K562 (cell line): ENCODE measurements around the gene ORC1. TPM values are rescaled to one million over a fixed set of nuclear protein-coding genes. Genes with fewer than 3 reads are reported as not detected.

Experiments
- ATF1 ChIP-seq, 2 experiments: fragments of 450-650 bp in 1 of 2; IDR thresholded peaks; 2 replicates each; pipeline ENCODE4 v1.6.1; 2016; ENCODE audit warnings: missing compliant biosample characterization in 1 of 2, missing genetic modification characterization in 1 of 2
- GTF2E2 ChIP-seq: fragments of 200-800 bp; sonication (Bioruptor generic); IDR thresholded peaks from 2 replicates; pipeline ENCODE4 v1.6.1; 2016; ENCODE audit warnings: missing genetic modification characterization, missing compliant biosample characterization
- KLF10 ChIP-seq: fragments of 250-450 bp; sonication (Bioruptor Pico); IDR thresholded peaks from 2 replicates; pipeline ENCODE4 v1.6.1; 2021; ENCODE audit warnings: matching md5 sums
- L3MBTL2 ChIP-seq: fragments of 450-650 bp; IDR thresholded peaks from 2 replicates; pipeline ENCODE4 v1.6.1; 2016; ENCODE audit warnings: mild to moderate bottlenecking, moderate library complexity
- NCOA1 ChIP-seq: fragments of 450-650 bp; IDR thresholded peaks from 2 replicates; pipeline ENCODE4 v1.6.1; 2016; ENCODE audit warnings: low read depth
- NONO ChIP-seq, 2 experiments: fragments of 200-400 bp in 1 of 2; fragments of 450-650 bp in 1 of 2; formaldehyde crosslinking in 1 of 2; IDR thresholded peaks; 2 replicates each; pipeline ENCODE4 v1.6.1; 2017; ENCODE audit warnings: low read depth in 2 of 2, mild to moderate bottlenecking in 2 of 2, moderate library complexity in 2 of 2, low read length in 1 of 2
- PCBP1 ChIP-seq: fragments of 200-400 bp; formaldehyde crosslinking; IDR thresholded peaks from 2 replicates; pipeline ENCODE4 v1.6.1; 2018; ENCODE audit warnings: mild to moderate bottlenecking, low read depth, low read length; ENCODE audit not compliant: poor library complexity, severe bottlenecking
- POLR2G ChIP-seq: fragments of 200-400 bp; formaldehyde crosslinking; IDR thresholded peaks from 2 replicates; pipeline ENCODE4 v1.6.1; 2017; ENCODE audit warnings: low read depth, mild to moderate bottlenecking, antibody characterized with exemption, low read length, moderate library complexity
- SLC30A9 ChIP-seq: fragments of 250-450 bp; sonication (Bioruptor Pico); IDR thresholded peaks from 2 replicates; pipeline ENCODE4 v1.8.0; 2022; ENCODE audit warnings: mild to moderate bottlenecking, moderate library complexity
- SMAD2 ChIP-seq: fragments of 150-350 bp; IDR thresholded peaks from 2 replicates; pipeline ENCODE4 v1.6.1; 2014; ENCODE audit warnings: low read depth, mild to moderate bottlenecking, low read length
- SMARCB1 ChIP-seq: IDR thresholded peaks from 2 replicates; pipeline ENCODE4 v1.6.1; 2011; ENCODE audit warnings: improper control_type of control experiment, low read depth; ENCODE audit not compliant: insufficient read length
- SREBF2 ChIP-seq: sonication (generic); formaldehyde crosslinking; IDR thresholded peaks from 2 replicates; pipeline ENCODE4 v1.4.0; 2020; ENCODE audit warnings: mild to moderate bottlenecking, missing genetic modification reagents
- polyA plus RNA-seq, 8 experiments: library from polyadenylated mRNA; depleted of rRNA in 4 of 8; stranded (reverse) in 5 of 8; unstranded in 3 of 8; fragments of >200 nt; fragmentation: Nextera tagmentation in 2 of 8; fragmentation: Illumina TruSeq in 1 of 8; extraction: Ambion mirVana in 2 of 8; extraction: Trizol in 1 of 8; gene quantifications; 2 replicates each; pipeline versions ENCODE4 v1.2.1 to v1.2.3, GENCODE V29; 2011 to 2014; ENCODE audit warnings: inconsistent platforms in 1 of 8, missing spikeins in 1 of 8
- total RNA-seq, 7 experiments: library from RNA; depleted of rRNA in 6 of 7; stranded (reverse); fragments of >200 nt in 6 of 7; fragmentation: Illumina TruSeq in 2 of 7; extraction: Trizol in 2 of 7; gene quantifications; 2 replicates each; pipeline versions ENCODE4 v1.2.1 to v1.2.3, GENCODE V29; 2011 to 2021; ENCODE audit warnings: low replicate concordance in 1 of 7
- TF ChIP-seq, protein P1 (sequence below): fragments of 250-450 bp; sonication (Bioruptor Pico); IDR thresholded peaks from 2 replicates; pipeline ENCODE4 v1.5.0; 2021; ENCODE audit warnings: mild to moderate bottlenecking, moderate library complexity
- TF ChIP-seq, protein P2 (sequence below): fragments of 250-450 bp; sonication (Bioruptor Pico); IDR thresholded peaks from 2 replicates; pipeline ENCODE4 v1.4.0; 2020; ENCODE audit warnings: mild to moderate bottlenecking, moderate library complexity, borderline replicate concordance
- TF ChIP-seq, protein P3 (sequence below): sonication (generic); formaldehyde crosslinking; IDR thresholded peaks from 2 replicates; pipeline ENCODE4 v1.8.0; 2022; ENCODE audit warnings: missing genetic modification reagents, mild to moderate bottlenecking, borderline replicate concordance
- TF ChIP-seq, protein P4 (sequence below): fragments of 250-450 bp; sonication (Bioruptor Pico); IDR thresholded peaks from 2 replicates; pipeline ENCODE4 v1.6.1; 2021; ENCODE audit warnings: mild to moderate bottlenecking

The ORC1 gene
- total and polyA plus RNA-seq, 9 of the 15 experiments (the other 6 are each of a cell fraction or from before 2014, with no cell fraction given) = 26.4 to 91.6 (median 69.7) TPM

DNA sequence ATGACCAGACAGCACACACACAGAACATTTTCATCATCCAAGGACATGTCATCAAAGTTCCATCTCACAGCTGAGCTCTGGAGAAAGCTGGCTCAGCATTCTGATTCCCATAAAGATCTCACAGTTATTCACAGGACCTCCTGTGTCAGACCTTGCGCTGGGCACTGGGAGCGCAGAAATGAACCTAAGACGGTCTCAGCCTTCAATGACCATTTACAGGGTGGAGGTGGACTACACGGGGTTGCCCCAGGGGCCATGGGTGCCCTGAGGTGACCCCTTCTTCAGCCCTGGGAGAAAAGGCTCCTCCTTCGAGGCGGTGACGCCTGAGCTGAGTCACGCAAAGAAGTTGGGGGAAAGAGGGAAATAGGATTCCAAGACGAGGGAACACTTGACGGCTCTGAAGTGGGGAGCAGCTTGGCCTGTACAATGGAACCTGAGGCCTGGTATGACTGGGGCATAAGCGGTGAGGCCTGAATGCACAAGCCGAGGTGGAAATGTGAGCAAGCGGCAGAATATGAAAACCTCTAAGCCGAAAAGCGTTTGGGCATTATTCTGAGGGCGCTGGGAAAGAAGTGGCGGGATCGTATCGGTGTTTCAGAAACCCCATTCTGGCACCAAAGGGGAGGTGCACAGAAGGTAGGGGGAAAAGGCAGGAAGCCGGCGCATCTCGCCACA is 39.0 kb downstream of the ORC1 start (continued):
- TF ChIP-seq, protein P1, sequence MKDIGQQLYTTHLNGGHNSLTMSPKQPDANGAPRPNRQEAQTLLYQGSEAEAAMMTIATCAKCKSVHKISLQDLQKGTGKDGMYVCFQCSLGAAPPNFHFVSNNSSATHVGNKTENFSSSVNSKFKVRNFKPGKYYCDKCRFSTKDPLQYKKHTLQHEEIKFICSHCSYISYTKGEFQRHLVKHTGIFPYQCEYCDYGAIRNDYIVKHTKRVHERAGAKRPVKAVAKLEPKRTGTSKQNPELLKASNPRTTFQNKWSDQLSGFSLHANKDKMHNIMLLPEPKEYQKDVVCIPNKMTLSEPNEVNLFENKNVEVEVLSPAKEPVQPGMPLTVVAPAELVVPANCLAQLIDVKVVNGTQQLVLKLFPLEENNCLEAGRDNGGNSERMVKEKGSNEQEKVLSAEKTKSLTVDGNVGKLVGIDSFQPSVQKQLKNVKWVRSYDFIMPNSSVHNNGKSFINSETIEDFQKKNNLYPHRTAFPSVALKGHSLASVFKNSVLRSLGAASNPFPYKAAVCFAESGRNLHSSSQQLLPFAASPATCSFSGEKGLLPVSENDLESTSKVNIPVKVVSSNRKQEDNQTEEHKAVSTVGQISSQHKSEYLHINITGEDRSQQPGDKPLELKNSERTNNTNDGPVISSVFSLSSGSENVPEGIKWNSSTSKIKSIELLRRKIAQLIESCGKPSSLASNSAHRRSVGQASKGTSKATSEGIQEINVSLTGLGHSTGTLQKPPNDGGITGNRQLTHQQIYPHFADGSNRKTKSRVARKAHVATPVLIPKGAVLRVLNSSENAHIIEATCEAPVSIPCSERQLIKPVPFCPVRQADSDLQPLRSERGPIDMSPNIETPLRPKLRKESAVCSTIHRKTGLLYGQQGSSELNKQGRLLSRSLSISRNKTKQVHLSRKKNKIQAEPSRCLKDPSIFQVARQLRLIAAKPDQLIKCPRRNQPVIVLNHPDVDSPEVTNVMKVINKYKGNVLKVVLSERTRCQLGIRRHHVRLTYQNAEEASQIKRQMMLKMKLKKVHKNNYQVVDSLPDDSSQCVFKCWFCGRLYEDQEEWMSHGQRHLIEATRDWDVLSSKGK = no peak
- TF ChIP-seq, protein P2, sequence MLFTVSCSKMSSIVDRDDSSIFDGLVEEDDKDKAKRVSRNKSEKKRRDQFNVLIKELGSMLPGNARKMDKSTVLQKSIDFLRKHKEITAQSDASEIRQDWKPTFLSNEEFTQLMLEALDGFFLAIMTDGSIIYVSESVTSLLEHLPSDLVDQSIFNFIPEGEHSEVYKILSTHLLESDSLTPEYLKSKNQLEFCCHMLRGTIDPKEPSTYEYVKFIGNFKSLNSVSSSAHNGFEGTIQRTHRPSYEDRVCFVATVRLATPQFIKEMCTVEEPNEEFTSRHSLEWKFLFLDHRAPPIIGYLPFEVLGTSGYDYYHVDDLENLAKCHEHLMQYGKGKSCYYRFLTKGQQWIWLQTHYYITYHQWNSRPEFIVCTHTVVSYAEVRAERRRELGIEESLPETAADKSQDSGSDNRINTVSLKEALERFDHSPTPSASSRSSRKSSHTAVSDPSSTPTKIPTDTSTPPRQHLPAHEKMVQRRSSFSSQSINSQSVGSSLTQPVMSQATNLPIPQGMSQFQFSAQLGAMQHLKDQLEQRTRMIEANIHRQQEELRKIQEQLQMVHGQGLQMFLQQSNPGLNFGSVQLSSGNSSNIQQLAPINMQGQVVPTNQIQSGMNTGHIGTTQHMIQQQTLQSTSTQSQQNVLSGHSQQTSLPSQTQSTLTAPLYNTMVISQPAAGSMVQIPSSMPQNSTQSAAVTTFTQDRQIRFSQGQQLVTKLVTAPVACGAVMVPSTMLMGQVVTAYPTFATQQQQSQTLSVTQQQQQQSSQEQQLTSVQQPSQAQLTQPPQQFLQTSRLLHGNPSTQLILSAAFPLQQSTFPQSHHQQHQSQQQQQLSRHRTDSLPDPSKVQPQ (CRISPR knock-in tag) = no peak
- TF ChIP-seq POLR2G = no peak
- TF ChIP-seq KLF10 (CRISPR knock-in tag) = no peak
- TF ChIP-seq, protein P3, sequence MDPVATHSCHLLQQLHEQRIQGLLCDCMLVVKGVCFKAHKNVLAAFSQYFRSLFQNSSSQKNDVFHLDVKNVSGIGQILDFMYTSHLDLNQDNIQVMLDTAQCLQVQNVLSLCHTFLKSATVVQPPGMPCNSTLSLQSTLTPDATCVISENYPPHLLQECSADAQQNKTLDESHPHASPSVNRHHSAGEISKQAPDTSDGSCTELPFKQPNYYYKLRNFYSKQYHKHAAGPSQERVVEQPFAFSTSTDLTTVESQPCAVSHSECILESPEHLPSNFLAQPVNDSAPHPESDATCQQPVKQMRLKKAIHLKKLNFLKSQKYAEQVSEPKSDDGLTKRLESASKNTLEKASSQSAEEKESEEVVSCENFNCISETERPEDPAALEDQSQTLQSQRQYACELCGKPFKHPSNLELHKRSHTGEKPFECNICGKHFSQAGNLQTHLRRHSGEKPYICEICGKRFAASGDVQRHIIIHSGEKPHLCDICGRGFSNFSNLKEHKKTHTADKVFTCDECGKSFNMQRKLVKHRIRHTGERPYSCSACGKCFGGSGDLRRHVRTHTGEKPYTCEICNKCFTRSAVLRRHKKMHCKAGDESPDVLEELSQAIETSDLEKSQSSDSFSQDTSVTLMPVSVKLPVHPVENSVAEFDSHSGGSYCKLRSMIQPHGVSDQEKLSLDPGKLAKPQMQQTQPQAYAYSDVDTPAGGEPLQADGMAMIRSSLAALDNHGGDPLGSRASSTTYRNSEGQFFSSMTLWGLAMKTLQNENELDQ = no peak
- TF ChIP-seq ATF1 (CRISPR knock-in tag; IDR thresholded peaks at IDR 0.05) = no peak
- TF ChIP-seq ATF1 (tag; IDR thresholded peaks at IDR 0.05) = peak; percentile 79
- 0 out of 2 replicates have a peak, but pooled peaks have one; percentile 81 for TF ChIP-seq GTF2E2 (tag)
- no peak for TF ChIP-seq SLC30A9
- TF ChIP-seq L3MBTL2 = peak; percentile 92
- TF ChIP-seq NONO (IDR thresholded peaks at IDR 0.05; ENCODE audit: low read depth in 2 of 2, low read length in 1 of 2) = no peak; a peak in 1 of 4 replicates
- no peak for TF ChIP-seq PCBP1
- no peak for TF ChIP-seq SMAD2
- TF ChIP-seq, protein P4, sequence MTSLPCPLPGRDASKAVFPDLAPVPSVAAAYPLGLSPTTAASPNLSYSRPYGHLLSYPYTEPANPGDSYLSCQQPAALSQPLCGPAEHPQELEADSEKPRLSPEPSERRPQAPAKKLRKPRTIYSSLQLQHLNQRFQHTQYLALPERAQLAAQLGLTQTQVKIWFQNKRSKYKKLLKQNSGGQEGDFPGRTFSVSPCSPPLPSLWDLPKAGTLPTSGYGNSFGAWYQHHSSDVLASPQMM (CRISPR knock-in tag) = no peak
- peak; percentile 76 for TF ChIP-seq NCOA1
- no peak for TF ChIP-seq SMARCB1
- no peak for TF ChIP-seq SREBF2 (CRISPR knock-in tag)
